ENCODE data around the gene NTM. TPM values are rescaled to one million over a fixed set of nuclear protein-coding genes. Genes with fewer than 3 reads are reported as not detected.

NTM gene
- total RNA-seq, 1 experiment from 2014 or later, result 0.73 TPM

- H3K4me3 ChIP-seq (ENCODE audit: low read depth, low read length), result no peak overlapping the region
- no peak for DNase-seq
- ChIA-PET POLR2A (no interaction called here), CTCF (no interaction called here)
- no peaks in the 10 kb centered on the region for H3K4me1 ChIP-seq
- no peak overlapping the region for H3K27ac Mint-ChIP-seq (ENCODE audit: unreplicated experiment)
- H3K36me3 Mint-ChIP-seq (ENCODE audit: insufficient read depth, unreplicated experiment), result peaks cover 7% of the 10 kb centered on the region
- peaks cover 12% of the 10 kb centered on the region for H3K27me3 Mint-ChIP-seq (ENCODE audit: insufficient read depth, unreplicated experiment)
- BruUV-seq (replicated peaks), result no TSS peak
- H3K4me1 Mint-ChIP-seq (ENCODE audit: low read depth, unreplicated experiment), result no peaks in the 10 kb centered on the region
- no peak overlapping the region for H3K4me3 Mint-ChIP-seq (ENCODE audit: unreplicated experiment)
- no peaks in the 10 kb centered on the region for H3K9me3 ChIP-seq
- no peaks in the 10 kb centered on the region for H3K27me3 ChIP-seq (replicated peaks; ENCODE audit: control insufficient read depth, insufficient read depth, low read length)
- intact Hi-C loops (cut with micrococcal nuclease; ENCODE audit: unreplicated experiment), result no loop called here
- no peaks in the 10 kb centered on the region for H3K36me3 ChIP-seq (ENCODE audit: control insufficient read depth, insufficient read depth, low read length)
- TF ChIP-seq CTCF (IDR thresholded peaks at IDR 0.05; ENCODE audit: insufficient read depth in 1 of 2, low read depth in 1 of 2, low read length in 1 of 2, severe bottlenecking in 1 of 2, unreplicated experiment in 1 of 2), result no peak
- H3K9me3 Mint-ChIP-seq (ENCODE audit: unreplicated experiment), result peaks cover 10% of the 10 kb centered on the region
Measured at GRCh38 chr11:131980888-131981668, 610.7 kb downstream of the NTM start.

GRCh38 chr11:131982154-131982553, 611.7 kb downstream of the NTM start:
- H3K27me3 ChIP-seq (replicated peaks; ENCODE audit: control insufficient read depth, insufficient read depth, low read length), result no peaks in the 10 kb centered on the region
- TF ChIP-seq CTCF (IDR thresholded peaks at IDR 0.05; ENCODE audit: insufficient read depth in 1 of 2, low read depth in 1 of 2, low read length in 1 of 2, severe bottlenecking in 1 of 2, unreplicated experiment in 1 of 2), result no peak
- POLR2A ChIA-PET, result no interaction called here
- no peak for DNase-seq
- no peaks in the 10 kb centered on the region for H3K36me3 ChIP-seq (ENCODE audit: control insufficient read depth, insufficient read depth, low read length)
- Mint-ChIP-seq H3K4me3 (ENCODE audit: unreplicated experiment) (no peak overlapping the region), H3K27ac (ENCODE audit: unreplicated experiment) (no peak overlapping the region), H3K4me1 (ENCODE audit: low read depth, unreplicated experiment) (no peaks in the 10 kb centered on the region), H3K36me3 (ENCODE audit: insufficient read depth, unreplicated experiment) (peaks cover 7% of the 10 kb centered on the region), H3K9me3 (ENCODE audit: unreplicated experiment) (peaks cover 10% of the 10 kb centered on the region), H3K27me3 (ENCODE audit: insufficient read depth, unreplicated experiment) (peaks cover 8% of the 10 kb centered on the region)
- H3K9me3 ChIP-seq, result no peaks in the 10 kb centered on the region
- no peaks in the 10 kb centered on the region for H3K4me1 ChIP-seq
- BruUV-seq (replicated peaks), result no TSS peak
- CTCF ChIA-PET, result no interaction called here
- H3K4me3 ChIP-seq (ENCODE audit: low read depth, low read length), result no peak overlapping the region
- intact Hi-C loops (cut with micrococcal nuclease; ENCODE audit: unreplicated experiment), result no loop called here

- no peaks in the 10 kb centered on the region for H3K36me3 ChIP-seq (ENCODE audit: control insufficient read depth, insufficient read depth, low read length)
- no peaks in the 10 kb centered on the region for H3K27me3 ChIP-seq (replicated peaks; ENCODE audit: control insufficient read depth, insufficient read depth, low read length)
- no peak overlapping the region for H3K4me3 ChIP-seq (ENCODE audit: low read depth, low read length)
- no peaks in the 10 kb centered on the region for H3K4me1 ChIP-seq
- no peak for DNase-seq
- Mint-ChIP-seq H3K4me3 (ENCODE audit: unreplicated experiment) (no peak overlapping the region), H3K36me3 (ENCODE audit: insufficient read depth, unreplicated experiment) (peaks cover 7% of the 10 kb centered on the region), H3K9me3 (ENCODE audit: unreplicated experiment) (peaks cover 10% of the 10 kb centered on the region), H3K4me1 (ENCODE audit: low read depth, unreplicated experiment) (no peaks in the 10 kb centered on the region), H3K27me3 (ENCODE audit: insufficient read depth, unreplicated experiment) (peaks cover 4% of the 10 kb centered on the region), H3K27ac (ENCODE audit: unreplicated experiment) (no peak overlapping the region)
- intact Hi-C loops (cut with micrococcal nuclease; ENCODE audit: unreplicated experiment), result no loop called here
- POLR2A ChIA-PET, result no interaction called here
- no TSS peak for BruUV-seq (replicated peaks)
- H3K9me3 ChIP-seq, result no peaks in the 10 kb centered on the region
- CTCF ChIA-PET, result no interaction called here
- TF ChIP-seq CTCF (IDR thresholded peaks at IDR 0.05; ENCODE audit: insufficient read depth in 1 of 2, low read depth in 1 of 2, low read length in 1 of 2, severe bottlenecking in 1 of 2, unreplicated experiment in 1 of 2), result no peak
Measured at GRCh38 chr11:131985846-131986301, 615.5 kb downstream of the NTM start.

Data from Caco-2 (cell line).